HG03460 (cell line): ENCODE data around the gene PARP12.

ENCODE experiments used
- ATAC-seq: cut with Tn5 transposase; IDR thresholded peaks from one replicate; pipeline ENCODE4 v1.9.1; 2021; ENCODE audit not compliant: unreplicated experiment

PARP12 gene

GRCh38 chr7:140060243-140060630, 2.5 kb downstream of the PARP12 start:
- no peak for ATAC-seq

- no peak for ATAC-seq
Observed at GRCh38 chr7:140059273-140060242, 3.2 kb downstream of the PARP12 start.

GRCh38 chr7:140058517-140058916, 4.2 kb downstream of the PARP12 start:
- ATAC-seq: no peak

- ATAC-seq: no peak
Observed at GRCh38 chr7:140057143-140057535, 5.6 kb downstream of the PARP12 start.

- no peak for ATAC-seq
Observed at GRCh38 chr7:140056431-140057142, 6.2 kb downstream of the PARP12 start.

- ATAC-seq: no peak
Observed at GRCh38 chr7:140055833-140056232, 6.9 kb downstream of the PARP12 start.

- ATAC-seq: no peak
Observed at GRCh38 chr7:140054751-140055150, 8.0 kb downstream of the PARP12 start.

- ATAC-seq: peak; percentile 92
Observed at GRCh38 chr7:140053812-140054539, 8.8 kb downstream of the PARP12 start.

- ATAC-seq: no peak
Observed at GRCh38 chr7:140051820-140052219, 10.9 kb downstream of the PARP12 start.

GRCh38 chr7:140050100-140050499, 12.7 kb downstream of the PARP12 start:
- ATAC-seq: no peak

- ATAC-seq: no peak
Observed at GRCh38 chr7:140049339-140050024, 13.3 kb downstream of the PARP12 start.

GRCh38 chr7:140048989-140049338, 13.8 kb downstream of the PARP12 start:
- ATAC-seq: no peak

- ATAC-seq: no peak
Observed at GRCh38 chr7:140048138-140048537, 14.6 kb downstream of the PARP12 start.

- ATAC-seq: no peak
Observed at GRCh38 chr7:140047197-140047596, 15.6 kb downstream of the PARP12 start.

GRCh38 chr7:140045697-140046096, 17.1 kb downstream of the PARP12 start:
- ATAC-seq: no peak

GRCh38 chr7:140044251-140044650, 18.5 kb downstream of the PARP12 start:
- ATAC-seq: no peak

GRCh38 chr7:140042386-140042670, 20.4 kb downstream of the PARP12 start:
- ATAC-seq: no peak

- no peak for ATAC-seq
Observed at GRCh38 chr7:140041659-140042385, 20.9 kb downstream of the PARP12 start.

GRCh38 chr7:140039896-140040295, 22.9 kb downstream of the PARP12 start:
- no peak for ATAC-seq

GRCh38 chr7:140039066-140039465, 23.7 kb downstream of the PARP12 start:
- ATAC-seq: no peak
